ENCODE data around the gene FAM151A.

FAM151A gene

GRCh38 chr1:54582566-54583306, 40.6 kb downstream of the FAM151A start:
- H3K27me3 Mint-ChIP-seq, result no peaks in the 10 kb centered on the region
- no peaks in the 10 kb centered on the region for H3K4me1 Mint-ChIP-seq (ENCODE audit: low read depth)
- DNase-seq, result no peak
- H3K36me3 Mint-ChIP-seq (ENCODE audit: low read depth), result no peaks in the 10 kb centered on the region
- H3K9me3 Mint-ChIP-seq, result no peaks in the 10 kb centered on the region
- H3K4me3 Mint-ChIP-seq, result no peak overlapping the region
- H3K27ac Mint-ChIP-seq, result no peak overlapping the region

GRCh38 chr1:54581621-54582035, 41.7 kb downstream of the FAM151A start:
- no peaks in the 10 kb centered on the region for H3K27me3 Mint-ChIP-seq
- H3K4me1 Mint-ChIP-seq (ENCODE audit: low read depth), result no peaks in the 10 kb centered on the region
- no peak for DNase-seq
- H3K9me3 Mint-ChIP-seq, result no peaks in the 10 kb centered on the region
- no peaks in the 10 kb centered on the region for H3K36me3 Mint-ChIP-seq (ENCODE audit: low read depth)
- no peak overlapping the region for H3K27ac Mint-ChIP-seq
- no peak overlapping the region for H3K4me3 Mint-ChIP-seq

- Mint-ChIP-seq H3K27ac (no peak overlapping the region), H3K27me3 (no peaks in the 10 kb centered on the region), H3K4me1 (ENCODE audit: low read depth) (no peaks in the 10 kb centered on the region), H3K4me3 (no peak overlapping the region), H3K9me3 (no peaks in the 10 kb centered on the region), H3K36me3 (ENCODE audit: low read depth) (no peaks in the 10 kb centered on the region)
- no peak for DNase-seq
These were observed 42.3 kb downstream of the FAM151A start for GRCh38 chr1:54580856-54581550.

GRCh38 chr1:54579337-54579781, 44.0 kb downstream of the FAM151A start:
- Mint-ChIP-seq H3K4me3 (no peak overlapping the region), H3K27me3 (no peaks in the 10 kb centered on the region), H3K36me3 (ENCODE audit: low read depth) (no peaks in the 10 kb centered on the region), H3K27ac (no peak overlapping the region), H3K9me3 (no peaks in the 10 kb centered on the region), H3K4me1 (ENCODE audit: low read depth) (no peaks in the 10 kb centered on the region)
- no peak for DNase-seq

GRCh38 chr1:54577612-54578011, 45.7 kb downstream of the FAM151A start:
- Mint-ChIP-seq H3K36me3 (ENCODE audit: low read depth) (no peaks in the 10 kb centered on the region), H3K27ac (no peak overlapping the region), H3K4me1 (ENCODE audit: low read depth) (no peaks in the 10 kb centered on the region), H3K9me3 (no peaks in the 10 kb centered on the region), H3K27me3 (no peaks in the 10 kb centered on the region), H3K4me3 (no peak overlapping the region)
- DNase-seq, result no peak

- no peak for DNase-seq
- Mint-ChIP-seq H3K4me1 (ENCODE audit: low read depth) (no peaks in the 10 kb centered on the region), H3K27ac (no peak overlapping the region), H3K36me3 (ENCODE audit: low read depth) (no peaks in the 10 kb centered on the region), H3K27me3 (no peaks in the 10 kb centered on the region), H3K9me3 (no peaks in the 10 kb centered on the region), H3K4me3 (no peak overlapping the region)
These were observed 47.6 kb downstream of the FAM151A start for GRCh38 chr1:54575605-54576290.

GRCh38 chr1:54575161-54575560, 48.2 kb downstream of the FAM151A start:
- Mint-ChIP-seq H3K27ac (no peak overlapping the region), H3K9me3 (no peaks in the 10 kb centered on the region), H3K36me3 (ENCODE audit: low read depth) (no peaks in the 10 kb centered on the region), H3K4me1 (ENCODE audit: low read depth) (no peaks in the 10 kb centered on the region), H3K27me3 (no peaks in the 10 kb centered on the region), H3K4me3 (no peak overlapping the region)
- no peak for DNase-seq

GRCh38 chr1:54574158-54574778, 49.1 kb downstream of the FAM151A start:
- no peaks in the 10 kb centered on the region for H3K4me1 Mint-ChIP-seq (ENCODE audit: low read depth)
- H3K27me3 Mint-ChIP-seq, result no peaks in the 10 kb centered on the region
- H3K36me3 Mint-ChIP-seq (ENCODE audit: low read depth), result no peaks in the 10 kb centered on the region
- no peak overlapping the region for H3K4me3 Mint-ChIP-seq
- no peak overlapping the region for H3K27ac Mint-ChIP-seq
- no peak for DNase-seq
- no peaks in the 10 kb centered on the region for H3K9me3 Mint-ChIP-seq

- Mint-ChIP-seq H3K4me3 (no peak overlapping the region), H3K27ac (no peak overlapping the region), H3K27me3 (no peaks in the 10 kb centered on the region)
These were observed 50.8 kb downstream of the FAM151A start for GRCh38 chr1:54572542-54572850.

GRCh38 chr1:54571803-54572541, 51.4 kb downstream of the FAM151A start:
- H3K27me3 Mint-ChIP-seq, result no peaks in the 10 kb centered on the region
- DNase-seq, result no peak
- H3K36me3 Mint-ChIP-seq (ENCODE audit: low read depth), result no peaks in the 10 kb centered on the region
- peak overlapping the region; percentile 6 for H3K27ac Mint-ChIP-seq
- H3K4me3 Mint-ChIP-seq, result no peak overlapping the region
- H3K9me3 Mint-ChIP-seq, result no peaks in the 10 kb centered on the region
- no peaks in the 10 kb centered on the region for H3K4me1 Mint-ChIP-seq (ENCODE audit: low read depth)

More at GRCh38 chr1:54572542-54572850, 50.8 kb downstream of the FAM151A start:
- H3K4me1 Mint-ChIP-seq (ENCODE audit: low read depth), result no peaks in the 10 kb centered on the region
- H3K9me3 Mint-ChIP-seq, result no peaks in the 10 kb centered on the region
- H3K36me3 Mint-ChIP-seq (ENCODE audit: low read depth), result no peaks in the 10 kb centered on the region
- DNase-seq, result no peak

- no peak overlapping the region for H3K4me3 Mint-ChIP-seq
- no peaks in the 10 kb centered on the region for H3K9me3 Mint-ChIP-seq
- no peaks in the 10 kb centered on the region for H3K36me3 Mint-ChIP-seq (ENCODE audit: low read depth)
- no peaks in the 10 kb centered on the region for H3K27me3 Mint-ChIP-seq
- H3K4me1 Mint-ChIP-seq (ENCODE audit: low read depth), result no peaks in the 10 kb centered on the region
- no peak for DNase-seq
- no peak overlapping the region for H3K27ac Mint-ChIP-seq
These were observed 52.0 kb downstream of the FAM151A start for GRCh38 chr1:54571326-54571725.

- no peaks in the 10 kb centered on the region for H3K4me1 Mint-ChIP-seq (ENCODE audit: low read depth)
- no peak overlapping the region for H3K4me3 Mint-ChIP-seq
- H3K27me3 Mint-ChIP-seq, result no peaks in the 10 kb centered on the region
- DNase-seq, result no peak
- no peak overlapping the region for H3K27ac Mint-ChIP-seq
- no peaks in the 10 kb centered on the region for H3K36me3 Mint-ChIP-seq (ENCODE audit: low read depth)
- no peaks in the 10 kb centered on the region for H3K9me3 Mint-ChIP-seq
These were observed 53.2 kb downstream of the FAM151A start for GRCh38 chr1:54570161-54570560.

- no peaks in the 10 kb centered on the region for H3K36me3 Mint-ChIP-seq (ENCODE audit: low read depth)
- peaks cover 2% of the 10 kb centered on the region for H3K4me1 Mint-ChIP-seq (ENCODE audit: low read depth)
- H3K27me3 Mint-ChIP-seq, result no peaks in the 10 kb centered on the region
- no peaks in the 10 kb centered on the region for H3K9me3 Mint-ChIP-seq
- no peak for DNase-seq
- H3K4me3 Mint-ChIP-seq, result no peak overlapping the region
- H3K27ac Mint-ChIP-seq, result no peak overlapping the region
These were observed 54.0 kb downstream of the FAM151A start for GRCh38 chr1:54569339-54569738.

GRCh38 chr1:54567961-54568360, 55.4 kb downstream of the FAM151A start:
- no peak for DNase-seq
- H3K27me3 Mint-ChIP-seq, result no peaks in the 10 kb centered on the region
- H3K4me1 Mint-ChIP-seq (ENCODE audit: low read depth), result peaks cover 4% of the 10 kb centered on the region
- H3K27ac Mint-ChIP-seq, result no peak overlapping the region
- H3K4me3 Mint-ChIP-seq, result no peak overlapping the region
- no peaks in the 10 kb centered on the region for H3K36me3 Mint-ChIP-seq (ENCODE audit: low read depth)
- H3K9me3 Mint-ChIP-seq, result no peaks in the 10 kb centered on the region

Data from activated T-cell treated with anti-CD3 and anti-CD28 coated beads, Interleukin-2, amount 50 U/mL, for 24 hours (primary cell).